PC-9 (cell line): ENCODE results near the gene ITSN1. TPM values are rescaled to one million over a fixed set of nuclear protein-coding genes. Genes with fewer than 3 reads are reported as not detected.

Source experiments
- BruUV-seq: library from RNA; stranded (reverse); fragments of 400-500 nt; replicated peaks from 2 replicates; lab custom pipeline; 2021; lab: Mats Ljungman, UMichigan
- CTCF ChIA-PET: fragments of 300-600 bp; sonication (Branson Sonifier 250); formaldehyde crosslinking; loops from one replicate; lab custom pipeline; 2022; ENCODE audit warnings: antibody characterized with exemption; lab: Charles Lee
- POLR2A ChIA-PET: fragments of 300-600 bp; sonication (Branson Sonifier 250); formaldehyde crosslinking; loops from one replicate; lab custom pipeline; 2022; ENCODE audit warnings: antibody characterized with exemption; ENCODE audit not compliant: unreplicated experiment; lab: Charles Lee
- DNase-seq, 2 experiments: peaks; one replicate each; pipeline versions ENCODE4 v3.0.0 to v3.0.0-alpha.2; 2015 to 2022; ENCODE audit warnings: mixed read lengths in 1 of 2
- H2AFZ ChIP-seq: fragments of 200-600 bp; sonication (generic); 2 replicates; pipeline ENCODE4 v1.8.1; 2017; ENCODE audit warnings: antibody characterized with exemption
- H3F3A ChIP-seq: fragments of 200-600 bp; sonication (generic); 2 replicates; pipeline ENCODE4 v1.8.1; 2017; ENCODE audit warnings: antibody characterized with exemption, mild to moderate bottlenecking, low read depth; ENCODE audit not compliant: insufficient read depth
- H3K27ac ChIP-seq: fragments of 200-600 bp; sonication (generic); 2 replicates; pipeline ENCODE4 v1.6.1; 2016; ENCODE audit warnings: mixed run types
- H3K27me3 ChIP-seq: fragments of 200-600 bp; sonication (generic); 2 replicates; pipeline ENCODE4 v1.6.1; 2016; ENCODE audit warnings: low read depth, mixed run types; ENCODE audit not compliant: insufficient read depth
- H3K36me3 ChIP-seq: fragments of 200-600 bp; sonication (generic); 2 replicates; pipeline ENCODE4 v1.6.1; 2016; ENCODE audit warnings: low read depth, mixed run types
- H3K4me1 ChIP-seq: fragments of 200-600 bp; sonication (generic); replicated peaks from 2 replicates; pipeline ENCODE4 v1.6.1; 2016; ENCODE audit warnings: mixed run types; ENCODE audit not compliant: insufficient read depth
- H3K4me2 ChIP-seq: fragments of 200-600 bp; sonication (generic); 2 replicates; pipeline ENCODE4 v1.6.1; 2017; ENCODE audit warnings: mixed run types
- H3K4me3 ChIP-seq: fragments of 200-600 bp; sonication (generic); 2 replicates; pipeline ENCODE4 v1.6.1; 2016; ENCODE audit warnings: mixed run types
- H3K79me2 ChIP-seq: fragments of 200-600 bp; sonication (generic); 2 replicates; pipeline ENCODE4 v1.6.1; 2017; ENCODE audit warnings: low read depth, mixed run types
- H3K9me2 ChIP-seq: fragments of 200-600 bp; sonication (generic); 2 replicates; pipeline ENCODE4 v1.8.1; 2017; ENCODE audit warnings: mild to moderate bottlenecking; ENCODE audit not compliant: insufficient read depth
- H3K9me3 ChIP-seq: fragments of 200-600 bp; sonication (generic); 2 replicates; pipeline ENCODE4 v1.8.1; 2016; ENCODE audit warnings: low read depth; ENCODE audit not compliant: insufficient read depth
- H4K20me1 ChIP-seq: fragments of 200-600 bp; sonication (generic); 2 replicates; pipeline ENCODE4 v1.8.1; 2017; ENCODE audit not compliant: insufficient read depth
- CTCF ChIP-seq: fragments of 200-600 bp; sonication (generic); conservative IDR thresholded peaks from 2 replicates; pipeline ENCODE4 v1.6.1; 2017; ENCODE audit warnings: mixed run types, antibody characterized with exemption, mild to moderate bottlenecking, moderate library complexity
- EZH2 ChIP-seq: fragments of 200-600 bp; sonication (generic); IDR thresholded peaks from 2 replicates; pipeline ENCODE4 v1.8.0; 2017; ENCODE audit warnings: antibody characterized with exemption, low read depth
- intact Hi-C: fragments of 100-400 bp; cut with micrococcal nuclease; formaldehyde crosslinking; loops from one replicate; pipeline ENCODE4 v1.10.0; 2022; ENCODE audit not compliant: unreplicated experiment
- total RNA-seq: library from RNA; stranded (reverse); gene quantifications from 2 replicates; pipeline ENCODE4 v1.2.3, GENCODE V29; 2021

The ITSN1 gene
- total RNA-seq, 1 experiment from 2014 or later = 46.3 TPM

DNA sequence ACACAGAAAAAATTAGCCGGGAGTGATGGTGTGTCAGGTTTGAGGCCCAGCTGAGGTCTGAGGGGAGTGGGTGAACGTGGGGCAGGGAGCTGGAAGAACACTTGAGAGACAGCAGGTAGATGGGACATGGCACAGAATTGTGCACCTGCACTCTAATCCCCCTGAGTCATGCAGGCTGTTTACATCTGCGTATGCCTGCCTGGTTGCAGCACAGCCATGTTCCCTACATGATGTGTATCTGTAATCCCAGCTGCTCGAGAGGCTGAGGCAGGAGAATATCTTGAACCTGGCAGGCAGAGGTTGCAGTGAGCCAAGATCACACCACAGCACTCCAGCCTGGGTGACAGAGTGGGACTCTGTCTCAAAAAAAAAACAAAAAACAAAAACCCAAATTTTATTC is 228.5 kb downstream of the ITSN1 start:
- H3K79me2 ChIP-seq = no peaks in the 10 kb centered on the region
- CTCF ChIA-PET = no interaction called here
- DNase-seq = no peak
- no peak overlapping the region for H2AFZ ChIP-seq
- H3K4me1 ChIP-seq = no peaks in the 10 kb centered on the region
- no peaks in the 10 kb centered on the region for H3K9me3 ChIP-seq
- H3K27ac ChIP-seq = no peak overlapping the region
- no TSS peak for BruUV-seq
- intact Hi-C loops = no loop called here
- H3K4me3 ChIP-seq = no peak overlapping the region
- no peak for TF ChIP-seq CTCF
- no peak for TF ChIP-seq EZH2
- no peaks in the 10 kb centered on the region for H3K36me3 ChIP-seq
- POLR2A ChIA-PET = no interaction called here
- no peaks in the 10 kb centered on the region for H3K9me2 ChIP-seq
- no peaks in the 10 kb centered on the region for H4K20me1 ChIP-seq
- H3K4me2 ChIP-seq = no peak overlapping the region
- H3F3A ChIP-seq = no peaks in the 10 kb centered on the region
- no peaks in the 10 kb centered on the region for H3K27me3 ChIP-seq

- Histone ChIP-seq H2AFZ (no peak overlapping the region), H3K9me3 (no peaks in the 10 kb centered on the region), H4K20me1 (no peaks in the 10 kb centered on the region), H3K27me3 (no peaks in the 10 kb centered on the region), H3K27ac (no peak overlapping the region), H3K9me2 (no peaks in the 10 kb centered on the region), H3K79me2 (no peaks in the 10 kb centered on the region), H3K4me3 (no peak overlapping the region), H3K36me3 (no peaks in the 10 kb centered on the region), H3K4me1 (no peaks in the 10 kb centered on the region), H3F3A (no peaks in the 10 kb centered on the region), H3K4me2 (no peak overlapping the region)
- intact Hi-C loops = no loop called here
- BruUV-seq = no TSS peak
- ChIA-PET POLR2A (no interaction called here), CTCF (no interaction called here)
- no peak for DNase-seq
- TF ChIP-seq CTCF (no peak), EZH2 (no peak)
Observed at GRCh38 chr21:33871171-33871570, 228.9 kb downstream of the ITSN1 start.

DNA sequence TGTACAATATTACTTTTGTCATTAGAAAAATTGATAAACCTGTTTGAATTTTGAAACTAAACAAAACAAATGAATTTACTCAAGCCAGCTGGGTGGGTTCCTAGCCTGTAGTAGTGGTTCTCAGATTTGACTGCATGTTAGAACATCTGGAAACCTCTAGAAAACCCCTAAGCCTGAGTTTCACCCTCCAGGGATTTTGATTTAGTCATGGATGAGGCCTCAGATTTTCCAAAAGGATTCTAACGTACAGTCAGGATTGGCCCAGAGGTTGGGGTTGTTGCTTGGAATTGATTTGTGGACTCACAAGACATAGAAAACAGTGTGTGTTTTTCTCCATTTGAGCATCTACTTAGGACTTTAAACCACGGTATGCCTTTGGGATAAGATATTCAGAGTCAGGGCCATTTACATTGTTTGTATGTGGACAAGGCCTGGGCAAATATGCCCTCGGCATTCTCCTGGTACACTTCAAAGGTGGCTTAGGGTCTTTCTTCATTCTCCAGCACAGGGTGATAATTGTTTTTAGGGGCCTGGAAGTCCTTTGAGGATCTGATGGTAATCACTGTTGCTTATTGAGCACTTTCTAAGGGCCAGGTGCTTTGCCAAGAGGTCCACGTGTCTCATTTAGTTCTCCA is 230.7 kb downstream of the ITSN1 start:
- no peaks in the 10 kb centered on the region for H3K36me3 ChIP-seq
- POLR2A ChIA-PET = no interaction called here
- TF ChIP-seq EZH2 (no peak), CTCF (no peak)
- H3K27me3 ChIP-seq = no peaks in the 10 kb centered on the region
- CTCF ChIA-PET = no interaction called here
- H3F3A ChIP-seq = no peaks in the 10 kb centered on the region
- H4K20me1 ChIP-seq = no peaks in the 10 kb centered on the region
- no peak overlapping the region for H2AFZ ChIP-seq
- no TSS peak for BruUV-seq
- no peak overlapping the region for H3K27ac ChIP-seq
- no peak overlapping the region for H3K4me2 ChIP-seq
- no peak overlapping the region for H3K4me3 ChIP-seq
- H3K79me2 ChIP-seq = no peaks in the 10 kb centered on the region
- DNase-seq = no peak
- no peaks in the 10 kb centered on the region for H3K9me2 ChIP-seq
- intact Hi-C loops = no loop called here
- no peaks in the 10 kb centered on the region for H3K4me1 ChIP-seq
- H3K9me3 ChIP-seq = no peaks in the 10 kb centered on the region
